Measurements from ENCODE around the gene ZNF554.

The ZNF554 gene

DNA sequence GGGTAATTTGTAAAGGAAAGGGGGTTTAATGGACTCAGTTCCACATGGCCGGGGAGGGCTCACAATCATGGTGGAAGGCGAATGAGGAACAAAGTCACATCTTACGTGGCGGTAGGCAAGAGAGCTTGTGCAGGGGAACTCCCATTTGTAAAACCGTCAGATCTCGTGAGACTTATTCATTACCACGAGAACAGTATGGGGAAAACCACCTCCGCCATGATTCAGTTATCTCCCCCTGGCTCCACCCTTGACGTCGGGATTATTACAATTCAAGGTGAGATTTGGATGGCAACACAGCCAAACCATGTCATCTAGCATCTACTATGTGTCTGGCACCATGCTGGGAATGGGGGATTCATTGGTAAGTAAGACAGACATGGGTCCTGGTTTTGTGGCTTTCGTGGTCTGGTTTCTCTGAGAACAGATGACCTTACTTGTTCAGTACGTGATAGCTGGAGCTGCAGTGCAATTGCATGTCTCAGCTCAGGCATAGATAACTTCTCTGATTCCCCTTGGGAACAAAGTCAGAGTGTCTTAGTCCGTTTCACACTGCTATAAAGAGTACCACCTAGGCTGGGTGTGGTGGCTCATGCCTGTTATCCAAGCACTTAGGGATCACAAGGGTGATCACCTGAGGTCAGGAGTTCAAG is 8.3 kb downstream of the ZNF554 start:
- no peak for DNase-seq (ENCODE audit: low read depth in 2 of 2)

DNA sequence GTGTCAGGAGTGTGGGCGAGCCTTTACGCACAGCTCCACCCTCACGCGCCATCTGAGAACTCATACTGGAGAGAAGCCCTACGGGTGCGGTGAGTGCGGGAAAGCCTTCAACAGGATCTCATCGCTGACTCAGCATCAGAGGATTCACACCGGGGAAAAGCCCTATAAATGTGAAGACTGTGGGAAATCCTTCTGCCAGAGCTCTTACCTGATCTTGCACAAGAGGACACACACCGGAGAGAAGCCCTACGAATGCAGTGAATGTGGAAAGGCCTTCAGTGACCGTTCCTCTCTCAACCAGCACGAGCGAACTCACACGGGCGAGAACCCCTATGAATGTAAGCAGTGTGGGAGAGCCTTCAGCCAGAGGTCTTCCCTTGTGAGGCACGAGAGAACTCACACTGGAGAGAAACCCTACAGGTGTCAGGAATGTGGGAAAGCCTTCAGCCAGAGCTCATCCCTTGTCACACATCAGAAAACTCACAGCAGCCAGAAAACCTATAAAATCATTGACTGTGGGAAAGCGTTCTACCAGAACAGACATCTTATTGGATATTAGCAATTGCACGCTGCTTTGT is 14.7 kb downstream of the ZNF554 start:
- no peak for DNase-seq (ENCODE audit: low read depth in 2 of 2)

DNA sequence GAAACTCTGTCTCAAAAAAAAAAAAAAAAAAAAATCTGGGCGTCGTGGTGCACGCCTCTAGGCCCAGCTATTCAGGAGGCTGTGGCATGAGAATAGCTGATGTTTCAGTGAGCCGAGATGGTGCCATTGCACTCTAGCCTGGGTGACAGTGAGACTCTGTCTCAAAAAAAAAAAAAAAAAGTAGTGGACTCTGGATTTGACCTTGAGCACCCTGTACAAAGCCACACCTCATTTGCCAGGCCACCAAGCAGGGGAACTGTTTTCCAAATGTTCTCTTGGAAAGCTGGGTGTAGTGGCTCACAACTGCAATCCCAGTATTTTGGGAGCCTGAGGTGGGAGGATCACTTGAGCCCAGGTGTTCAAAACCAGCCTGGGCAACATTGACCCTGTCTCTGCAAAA is 17.8 kb downstream of the ZNF554 start:
- no peak for DNase-seq (ENCODE audit: low read depth in 2 of 2)

- DNase-seq (ENCODE audit: low read depth in 2 of 2): peak; percentile 96 to 97
These were observed 21.4 kb downstream of the ZNF554 start, which contains the start of gene ZNF555 for GRCh38 chr19:2840794-2841791. TSS of gene ZNF555 (plus strand) at chr19:2841475. CDS start at chr19:2841573, 98 bp downstream.

DNA sequence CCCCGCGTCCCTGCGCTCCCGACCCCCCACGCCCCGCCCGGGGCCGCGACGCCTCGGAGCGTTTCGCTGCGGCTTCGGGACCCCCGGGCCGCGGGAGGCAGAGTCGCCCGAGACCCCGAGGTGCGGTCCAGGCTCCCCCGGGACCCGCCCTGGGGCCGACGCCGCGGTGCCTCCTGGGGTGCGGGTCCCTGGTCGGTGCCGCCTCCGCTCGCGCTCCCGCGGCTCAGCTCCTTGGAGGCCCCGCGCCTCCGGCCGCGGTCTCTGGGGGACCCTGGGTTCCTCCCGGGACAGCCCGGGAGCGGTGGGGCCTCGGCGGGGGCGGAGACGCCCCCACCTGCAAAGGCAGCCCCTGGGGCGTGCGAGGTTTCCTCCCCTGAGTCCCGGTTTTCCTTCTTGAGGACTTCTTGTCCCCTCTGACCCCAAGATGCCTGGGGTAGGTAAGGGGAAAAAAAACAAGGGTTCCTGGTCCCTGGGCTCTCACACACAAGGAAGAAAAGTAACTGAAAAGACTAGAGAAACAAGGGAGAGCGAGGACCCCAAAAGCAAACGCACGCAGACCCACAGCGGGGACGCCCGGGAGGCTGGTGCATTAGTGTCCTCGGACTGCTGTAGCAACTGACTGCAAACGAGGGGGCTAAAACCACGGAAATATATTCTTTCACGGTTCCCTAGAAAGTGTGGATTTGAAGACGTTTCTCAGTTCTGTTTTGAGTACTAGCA is 22.3 kb downstream of the ZNF554 start:
- DNase-seq (ENCODE audit: low read depth in 2 of 2): no peak

- no peak for DNase-seq (ENCODE audit: low read depth in 2 of 2)
These were observed 25.4 kb downstream of the ZNF554 start for GRCh38 chr19:2845107-2845506.

DNA sequence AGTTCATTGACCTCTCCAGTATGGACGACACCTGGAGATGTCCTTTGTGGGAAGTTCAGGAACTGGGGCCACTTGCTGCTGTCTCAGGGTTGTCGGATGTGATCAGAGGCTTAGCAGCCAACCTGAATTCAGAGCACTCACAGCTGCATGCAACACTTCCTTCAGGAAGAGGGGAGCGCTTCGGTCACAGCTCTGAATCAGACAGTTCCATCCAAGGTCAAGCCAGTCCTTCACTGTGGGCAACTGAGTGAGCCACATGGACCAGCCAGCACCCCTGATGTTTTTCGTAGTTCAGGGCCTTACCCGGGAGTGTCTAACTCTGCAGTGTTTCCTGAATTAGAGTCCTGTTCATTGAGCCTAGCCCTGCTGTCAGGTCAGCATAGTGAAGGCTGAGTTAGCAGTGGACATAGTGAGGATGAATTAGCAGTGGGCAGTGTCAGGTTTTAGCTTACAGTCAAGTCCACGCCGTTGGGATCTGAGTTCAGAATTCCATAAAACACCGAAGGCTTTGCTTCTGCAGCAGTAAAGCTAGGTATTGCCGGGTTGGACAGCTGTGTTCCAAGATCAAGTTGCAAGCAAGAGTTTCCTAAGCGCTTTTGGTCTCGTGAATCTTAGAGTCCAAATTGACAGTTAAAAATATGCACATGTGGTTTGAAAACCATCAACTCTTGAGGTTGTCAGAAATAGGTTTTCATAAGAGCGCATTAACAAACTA is 26.7 kb downstream of the ZNF554 start:
- DNase-seq (ENCODE audit: low read depth in 2 of 2): no peak

DNA sequence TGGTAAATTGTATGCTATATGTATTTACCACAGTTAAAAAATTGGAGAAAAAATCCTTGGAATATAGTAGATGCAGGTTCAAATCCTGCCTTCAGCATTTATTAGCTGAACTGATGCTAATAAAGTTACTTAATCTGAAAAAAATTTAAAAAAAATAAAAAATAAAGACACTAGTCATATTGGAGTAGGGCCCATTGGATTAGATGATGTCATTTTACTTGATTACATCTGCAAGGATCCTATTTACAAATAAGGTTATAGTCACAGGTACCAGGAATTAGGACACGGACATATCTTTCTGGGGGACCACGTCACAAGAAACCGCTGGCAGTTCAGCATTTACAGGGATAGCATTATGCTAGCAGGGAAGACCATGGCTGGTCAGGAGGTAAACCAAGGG is 27.8 kb downstream of the ZNF554 start:
- DNase-seq (ENCODE audit: low read depth in 2 of 2): no peak

DNA sequence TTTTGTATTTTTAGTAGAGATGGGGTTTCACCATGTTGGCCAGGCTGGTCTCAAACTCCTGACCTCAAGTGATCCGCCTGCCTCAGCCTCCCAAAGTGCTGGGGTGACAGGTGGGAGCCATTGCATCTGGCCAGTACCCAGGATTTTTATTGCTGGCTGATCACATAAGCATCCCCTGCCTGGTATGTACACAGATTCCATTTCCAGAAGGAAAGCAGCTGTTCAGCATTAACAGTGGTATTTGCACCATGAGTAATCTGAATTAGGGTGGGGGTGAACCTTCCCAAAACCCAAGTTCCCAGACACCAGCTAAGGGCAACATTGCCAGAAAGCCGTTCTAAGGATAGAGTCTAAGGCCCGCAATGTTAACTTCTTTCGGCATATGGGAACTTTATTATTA is 28.9 kb downstream of the ZNF554 start:
- no peak for DNase-seq (ENCODE audit: low read depth in 2 of 2)

DNA sequence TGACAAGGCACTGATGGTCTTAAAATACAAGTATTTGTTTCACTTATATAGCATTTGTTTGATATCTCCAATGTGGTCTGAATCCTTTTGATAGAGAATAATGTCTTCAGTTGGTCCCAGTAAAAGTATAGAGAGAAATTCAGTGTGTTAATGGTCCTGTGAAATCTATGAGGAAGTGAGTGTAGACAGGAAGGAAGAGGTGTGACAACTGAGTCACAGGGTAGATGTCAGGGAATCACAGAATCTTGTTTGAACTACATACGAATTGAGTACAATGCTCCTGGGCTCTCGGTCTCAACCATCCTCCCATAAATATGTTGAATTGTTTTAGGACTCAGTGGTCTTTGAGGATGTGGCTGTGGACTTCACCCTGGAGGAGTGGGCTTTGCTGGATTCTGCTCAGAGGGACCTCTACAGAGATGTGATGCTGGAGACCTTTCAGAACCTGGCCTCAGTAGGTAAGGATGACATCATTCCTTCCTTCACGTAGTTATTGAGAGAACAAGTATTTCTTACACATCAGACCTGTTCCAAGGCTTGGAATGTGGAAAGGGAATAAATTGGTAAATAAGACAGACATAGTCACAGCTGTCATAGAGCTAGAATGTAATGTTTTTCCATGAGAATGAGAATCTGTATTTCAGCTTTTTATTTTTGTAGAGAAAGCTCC is 30.7 kb downstream of the ZNF554 start:
- DNase-seq (ENCODE audit: low read depth in 2 of 2): no peak

DNA sequence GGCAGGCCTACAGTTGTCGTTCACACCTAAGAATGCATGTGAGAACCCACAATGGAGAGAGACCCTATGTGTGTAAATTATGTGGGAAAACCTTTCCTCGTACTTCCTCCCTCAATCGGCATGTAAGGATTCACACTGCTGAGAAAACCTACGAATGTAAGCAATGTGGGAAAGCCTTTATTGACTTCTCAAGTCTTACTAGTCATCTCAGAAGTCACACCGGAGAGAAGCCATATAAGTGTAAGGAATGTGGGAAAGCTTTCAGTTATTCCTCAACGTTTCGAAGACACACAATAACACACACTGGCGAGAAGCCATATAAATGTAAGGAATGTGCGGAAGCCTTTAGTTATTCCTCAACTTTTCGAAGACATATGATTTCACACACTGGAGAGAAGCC is 32.9 kb downstream of the ZNF554 start:
- DNase-seq (ENCODE audit: low read depth in 2 of 2): no peak

DNA sequence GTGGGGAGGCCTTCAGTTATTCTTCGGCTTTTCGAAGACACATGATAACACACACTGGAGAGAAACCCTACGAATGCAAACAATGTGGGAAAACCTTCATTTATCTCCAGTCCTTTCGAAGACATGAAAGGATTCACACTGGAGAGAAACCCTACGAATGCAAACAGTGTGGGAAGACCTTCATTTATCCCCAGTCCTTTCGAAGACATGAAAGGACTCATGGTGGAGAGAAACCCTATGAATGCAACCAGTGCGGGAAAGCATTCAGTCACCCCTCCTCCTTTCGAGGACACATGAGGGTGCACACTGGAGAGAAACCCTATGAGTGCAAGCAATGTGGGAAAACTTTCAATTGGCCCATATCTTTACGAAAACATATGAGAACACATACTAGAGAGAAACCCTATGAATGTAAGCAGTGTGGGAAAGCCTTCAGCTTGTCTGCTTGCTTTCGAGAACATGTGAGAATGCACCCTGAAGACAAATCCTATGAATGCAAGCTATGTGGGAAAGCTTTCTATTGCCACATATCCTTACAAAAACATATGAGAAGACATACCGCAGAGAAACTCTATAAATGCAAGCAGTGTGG is 33.4 kb downstream of the ZNF554 start:
- DNase-seq (ENCODE audit: low read depth in 2 of 2): no peak

DNA sequence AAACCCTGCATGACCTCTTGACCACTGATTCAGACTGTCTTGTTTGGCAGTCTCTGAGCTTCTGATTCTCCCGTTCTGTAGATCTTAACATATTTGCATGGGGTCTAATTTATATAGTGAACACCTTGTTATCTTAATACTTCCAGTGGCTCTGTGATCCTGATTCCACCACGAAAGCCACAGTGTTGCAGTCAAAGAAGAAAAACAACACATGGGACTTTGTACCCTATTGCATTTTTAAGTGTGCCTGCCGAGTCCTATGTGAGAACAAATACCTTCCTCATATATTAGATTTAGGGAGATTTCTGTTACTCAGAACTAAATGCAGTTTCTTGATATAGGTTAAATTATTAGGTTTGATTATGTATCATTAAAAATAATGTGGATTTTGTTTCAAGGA is 35.2 kb downstream of the ZNF554 start:
- no peak for DNase-seq (ENCODE audit: low read depth in 2 of 2)

- DNase-seq (ENCODE audit: low read depth in 2 of 2): no peak
These were observed 36.9 kb downstream of the ZNF554 start for GRCh38 chr19:2856457-2857050.

GRCh38 chr19:2858864-2859263 is 39.2 kb downstream of the ZNF554 start:
- no peak for DNase-seq (ENCODE audit: low read depth in 2 of 2)

DNA sequence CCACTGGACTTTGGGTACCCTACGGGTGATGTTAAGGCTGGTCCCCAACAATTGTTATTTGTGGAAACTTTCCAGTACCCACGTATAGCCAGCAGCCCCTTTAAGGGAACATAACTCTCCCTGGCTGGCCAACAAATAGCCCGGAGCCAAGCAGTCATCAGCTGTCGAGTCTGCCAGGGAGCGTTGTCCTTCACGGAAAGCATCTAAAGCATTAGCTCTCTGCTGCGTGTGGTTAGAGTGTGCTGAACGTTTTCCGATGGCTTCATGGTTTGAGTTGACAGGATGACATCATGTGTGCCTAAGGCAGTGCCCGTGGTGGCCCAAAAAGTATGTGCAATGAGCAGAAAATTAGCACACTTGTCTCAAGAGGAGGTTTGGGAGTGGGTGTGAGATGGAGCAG is 44.1 kb downstream of the ZNF554 start:
- DNase-seq (ENCODE audit: low read depth in 2 of 2): no peak

DNA sequence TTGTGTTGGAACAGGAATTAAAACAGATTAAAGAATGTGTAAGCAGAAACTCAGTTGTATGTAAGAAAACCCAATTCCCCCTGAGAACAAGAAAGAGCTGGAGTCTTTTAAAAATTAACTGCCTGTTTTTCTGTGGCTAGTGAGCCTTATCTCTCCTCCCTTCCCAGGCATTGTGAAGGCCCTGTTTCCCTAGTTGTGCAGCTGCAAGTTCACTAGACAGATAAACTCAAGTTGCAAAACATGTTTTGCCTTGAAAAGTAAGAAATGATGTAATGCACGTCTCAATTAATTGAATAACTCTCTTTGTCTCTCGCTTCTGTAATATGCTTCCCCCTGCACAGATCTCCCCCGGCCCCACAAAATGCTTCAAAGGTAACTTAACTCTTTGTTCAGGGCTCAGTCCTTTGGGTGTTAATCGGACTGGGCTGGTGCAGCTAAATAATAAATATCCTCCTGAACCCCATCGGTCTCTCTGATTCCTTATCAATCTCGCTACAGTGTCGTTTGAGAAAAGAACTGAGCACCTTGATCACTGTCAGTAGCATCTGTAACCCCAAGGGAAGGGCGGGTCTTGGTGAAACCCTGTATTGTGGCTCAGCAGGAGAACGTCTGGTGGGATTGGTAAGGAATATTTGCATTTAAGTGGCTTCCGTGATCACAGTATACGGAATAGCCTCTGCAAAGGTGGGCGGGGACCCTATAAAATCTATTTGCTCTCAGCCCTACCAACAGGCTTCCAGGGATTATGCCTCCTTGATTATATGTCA is 45.8 kb downstream of the ZNF554 start:
- DNase-seq (ENCODE audit: low read depth in 2 of 2): no peak

DNA sequence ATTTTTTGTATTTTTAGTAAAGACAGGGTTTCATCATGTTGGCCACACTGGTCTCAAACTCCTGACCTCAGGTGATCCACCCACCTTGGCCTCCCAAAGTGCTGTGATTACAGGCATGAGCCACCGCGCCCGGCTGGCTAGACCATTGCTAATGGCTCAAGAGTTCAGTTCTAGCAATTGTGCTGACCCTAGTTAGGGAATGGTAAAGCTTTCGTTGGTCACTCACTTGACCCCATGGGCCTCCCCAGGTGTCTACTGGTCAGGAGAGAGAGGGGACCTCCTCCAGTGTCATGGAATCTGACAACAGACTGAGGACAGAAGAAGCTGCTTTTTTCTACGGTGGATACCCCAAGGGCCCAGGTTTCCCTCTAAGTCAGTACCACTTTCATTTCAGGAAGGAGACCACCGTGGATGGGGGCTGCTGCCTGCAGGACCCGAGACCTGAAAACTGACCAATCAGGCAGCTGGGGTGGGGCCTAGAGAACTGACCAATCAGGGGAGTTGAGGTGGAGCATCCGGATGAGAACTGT is 46.9 kb downstream of the ZNF554 start:
- DNase-seq (ENCODE audit: low read depth in 2 of 2): no peak
